Thymus (tissue), 14 donors: ENCODE data around the gene TCTN1. TPM values are rescaled to one million over a fixed set of nuclear protein-coding genes. Genes with fewer than 3 reads are reported as not detected.
"Not testable (repeated sequence)": the region's sequence is repeated elsewhere in the genome, so short reads cannot be mapped to it uniquely, and the experiment has no call there.

Experiments
- DNase-seq, 9 donors: peaks; one replicate each; pipeline ENCODE4 v3.0.0-alpha.2; 2013; ENCODE audit warnings: low spot score in 9 of 9, low read depth in 6 of 9, missing footprints in 1 of 9
- H3K27ac ChIP-seq, 2 donors: one replicate each; pipeline ENCODE4 v1.5.1; 2013; ENCODE audit warnings: control low read depth in 1 of 2, low read depth in 1 of 2, low read length in 1 of 2, mild to moderate bottlenecking in 1 of 2, moderate library complexity in 1 of 2
- H3K27me3 ChIP-seq, 2 donors: one replicate each; pipeline ENCODE4 v1.5.1; 2013; ENCODE audit warnings: low read length in 1 of 2; ENCODE audit not compliant: control insufficient read depth in 2 of 2, insufficient read depth in 1 of 2
- H3K36me3 ChIP-seq, 2 donors: one replicate each; pipeline ENCODE4 v1.5.1; 2013; ENCODE audit warnings: low read length in 1 of 2, mild to moderate bottlenecking in 1 of 2, moderate library complexity in 1 of 2; ENCODE audit not compliant: control insufficient read depth in 2 of 2, insufficient read depth in 2 of 2
- H3K4me1 ChIP-seq, 2 donors: one replicate each; pipeline ENCODE4 v1.5.1; 2013; ENCODE audit warnings: low read length in 2 of 2; ENCODE audit not compliant: control insufficient read depth in 2 of 2, insufficient read depth in 2 of 2
- H3K4me3 ChIP-seq, 2 donors: one replicate each; pipeline ENCODE4 v1.5.1; 2013; ENCODE audit warnings: low read length in 2 of 2, control low read depth in 1 of 2, mild to moderate bottlenecking in 1 of 2
- H3K9me3 ChIP-seq, 2 donors: one replicate each; pipeline ENCODE4 v1.5.1; 2013; ENCODE audit warnings: low read length in 1 of 2, mild to moderate bottlenecking in 1 of 2; ENCODE audit not compliant: control insufficient read depth in 2 of 2, insufficient read depth in 1 of 2
- WGBS: extraction: QIAGEN DNeasy Blood & Tissue Kit; methylation state at CpG from one replicate; pipeline ENCODE4 v1.1.7; 2013; 5-methylcytosine and 5-hydroxymethylcytosine counted together
- long read RNA-seq, 10 donors: transcript quantifications; one replicate each; lab custom pipeline, GENCODE V29; 2026
- polyA plus RNA-seq: library from polyadenylated mRNA; stranded (reverse); fragments of 200-250 nt; gene quantifications from one replicate; pipeline ENCODE4 v1.2.3, GENCODE V29; 2013
- total RNA-seq: library from RNA; stranded (reverse); fragments of 120-200 nt; gene quantifications from one replicate; pipeline ENCODE4 v1.2.4, GENCODE V29; 2013
- donor health status: healthy.

The TCTN1 gene
- total RNA-seq (11.6 TPM), polyA plus RNA-seq (17.9 TPM)
- long read RNA-seq, donor 1, partial matches to known transcripts, result 0 of 1 reads
- long read RNA-seq, donor 1, other reads (novel, unspliced or antisense), result 0 of 1 reads
- long read RNA-seq, donor 2, result 0 reads
- long read RNA-seq, donor 3, full-length matches to known transcripts, result 4 of 4 reads
- long read RNA-seq, donor 3, partial matches to known transcripts, result 0 of 4 reads
- long read RNA-seq, donor 3, other reads (novel, unspliced or antisense), result 0 of 4 reads
- long read RNA-seq, donor 4, result 0 reads
- long read RNA-seq, donor 5, partial matches to known transcripts, result 0 of 4 reads
- long read RNA-seq, donor 5, other reads (novel, unspliced or antisense), result 0 of 4 reads
- long read RNA-seq, donor 6, partial matches to known transcripts, result 0 of 2 reads
- long read RNA-seq, donor 6, other reads (novel, unspliced or antisense), result 0 of 2 reads
- long read RNA-seq, donor 7, full-length matches to known transcripts, result 2 of 2 reads
- long read RNA-seq, donor 7, partial matches to known transcripts, result 0 of 2 reads
- long read RNA-seq, donor 7, other reads (novel, unspliced or antisense), result 0 of 2 reads
- long read RNA-seq, donor 8, partial matches to known transcripts, result 0 of 2 reads
- long read RNA-seq, donor 8, other reads (novel, unspliced or antisense), result 0 of 2 reads
- long read RNA-seq, donor 9, partial matches to known transcripts, result 0 of 2 reads
- long read RNA-seq, donor 9, other reads (novel, unspliced or antisense), result 0 of 2 reads
- long read RNA-seq, donor 10, partial matches to known transcripts, result 0 of 2 reads
- long read RNA-seq, donor 10, other reads (novel, unspliced or antisense), result 0 of 2 reads

DNA sequence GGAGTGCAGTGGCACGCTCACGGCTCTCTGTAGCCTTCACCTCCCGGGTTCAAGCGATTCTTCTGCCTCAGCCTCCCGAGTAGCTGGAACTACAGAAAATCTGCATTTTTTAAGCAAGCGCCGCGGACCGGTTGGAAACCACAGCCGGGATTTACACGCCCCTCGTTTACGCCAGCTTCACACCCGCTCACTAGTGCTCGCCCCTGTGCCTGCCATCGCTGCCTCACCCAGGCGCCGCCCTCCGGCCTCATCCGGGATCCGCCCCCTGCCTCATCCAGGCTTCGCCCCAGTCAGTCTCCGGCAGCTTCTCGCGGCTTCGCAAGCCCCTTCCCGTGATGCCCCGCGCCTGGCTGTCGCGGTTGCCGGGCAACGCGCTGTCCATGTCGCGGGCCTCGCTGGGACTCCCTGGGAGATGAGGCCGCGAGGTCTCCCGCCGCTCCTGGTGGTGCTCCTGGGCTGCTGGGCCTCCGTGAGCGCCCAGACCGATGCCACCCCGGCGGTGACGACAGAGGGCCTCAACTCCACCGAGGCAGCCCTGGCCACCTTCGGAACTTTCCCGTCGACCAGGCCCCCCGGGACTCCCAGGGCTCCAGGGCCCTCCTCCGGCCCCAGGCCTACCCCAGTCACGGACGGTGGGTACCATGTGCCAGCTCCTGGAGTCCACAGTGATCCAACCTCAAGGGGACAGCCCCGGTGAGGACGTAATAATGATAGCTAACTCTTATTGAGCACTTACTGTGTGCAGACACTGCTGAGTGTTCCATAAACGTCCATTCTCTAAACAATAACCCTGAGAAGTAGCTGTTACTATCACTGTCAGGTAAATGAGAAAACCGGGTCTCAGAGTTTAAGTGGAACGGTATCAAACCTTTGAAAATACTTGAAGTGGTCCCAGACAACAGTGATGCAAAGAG is at the start of gene TCTN1:
TCTN1 (plus strand) TSS at position 359 of the 914 bp plus-strand sequence; CDS start at position 413, 54 bp downstream.
- peaks cover 0 to 5% of the 10 kb centered on the region in 2 donors for H3K36me3 ChIP-seq
- peaks cover 6 to 9% of the 10 kb centered on the region in 2 donors for H3K4me1 ChIP-seq
- no peaks in the 10 kb centered on the region for H3K9me3 ChIP-seq
- peak within 1 kb of the TSS; percentile 83 to 86 for H3K27ac ChIP-seq
- H3K27me3 ChIP-seq, result no peaks in the 10 kb centered on the region
- peak; percentile 86 to 97 (median 93) for DNase-seq
- H3K4me3 ChIP-seq, result peak within 1 kb of the TSS; percentile 76 to 86
- 5% methylated on average over 60 of the region's 60 CpGs for WGBS

DNA sequence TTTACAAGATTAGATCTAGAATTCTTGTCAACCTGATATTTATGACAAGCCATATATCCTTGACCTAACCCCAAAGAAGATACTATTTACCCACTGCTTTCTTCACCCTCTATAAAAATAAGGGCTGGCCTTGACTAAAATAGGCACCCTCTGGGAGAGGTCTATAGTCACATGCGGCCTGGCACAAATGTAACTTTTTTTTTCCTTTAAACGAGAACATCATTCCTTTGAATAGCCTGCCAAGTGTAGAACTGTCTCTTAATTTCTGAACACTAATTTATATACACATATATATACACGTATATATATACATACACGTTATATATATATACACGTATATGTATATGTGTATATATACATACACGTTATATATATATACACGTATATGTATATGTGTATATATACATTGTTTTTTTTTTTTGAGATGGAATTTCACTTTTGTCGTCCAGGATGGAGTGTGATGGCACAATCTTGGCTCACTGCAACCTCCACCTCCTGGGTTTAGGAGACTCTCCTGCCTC is 49.4 kb upstream of the TCTN1 start:
- 93% methylated on average over 8 of the region's 8 CpGs for WGBS
- H3K27ac ChIP-seq, result no peak overlapping the region
- DNase-seq, result no peak

DNA sequence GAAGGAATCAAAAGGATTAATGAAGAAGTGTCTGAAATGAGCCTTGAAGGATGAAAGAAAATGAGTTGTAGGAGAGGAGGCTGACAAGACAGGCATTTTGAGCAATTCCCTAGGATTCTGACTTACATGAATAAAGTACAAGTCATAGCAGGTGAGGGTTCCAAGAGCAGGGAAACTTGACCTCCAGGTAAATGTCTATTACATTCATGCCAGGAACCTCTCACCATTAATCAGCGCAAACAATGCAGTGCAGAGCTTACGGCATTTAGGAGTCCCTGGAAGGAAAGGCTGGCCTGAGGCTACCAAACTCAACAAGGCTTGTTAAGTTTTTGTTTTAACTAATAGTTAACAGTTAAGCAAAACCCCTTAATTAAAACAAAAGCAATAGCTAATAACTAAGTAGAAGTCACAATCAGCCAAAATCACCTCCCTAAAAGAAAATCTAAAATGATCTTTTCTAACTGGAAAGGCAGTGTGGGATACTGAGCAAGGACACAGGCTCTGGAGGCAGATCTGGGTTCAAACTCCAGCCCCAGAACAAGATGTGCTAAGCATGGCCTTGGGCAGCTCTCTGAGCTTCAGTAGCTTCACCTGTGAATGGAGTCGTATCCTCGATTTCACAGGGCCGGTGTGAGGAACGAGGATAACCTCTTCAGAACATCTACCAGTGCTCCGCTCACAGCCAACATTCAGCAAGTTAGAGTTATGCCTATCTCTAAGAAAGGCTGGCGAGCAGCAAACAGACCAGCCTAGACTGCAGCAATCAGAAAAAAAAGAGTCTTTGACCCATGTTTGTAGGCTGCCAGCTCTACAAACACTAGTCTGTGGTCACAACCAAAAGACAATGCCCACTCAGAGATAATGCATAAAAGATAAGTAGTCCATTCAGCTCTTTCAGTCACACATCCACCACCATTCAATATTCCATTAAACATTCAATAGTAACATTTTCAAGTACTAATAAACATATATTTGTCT is 47.7 kb upstream of the TCTN1 start:
- H3K4me1 ChIP-seq, result peaks cover 0 to 13% of the 10 kb centered on the region in 2 donors
- H3K27ac ChIP-seq, result no peak overlapping the region
- H3K9me3 ChIP-seq, result peaks cover 0 to 5% of the 10 kb centered on the region in 2 donors
- 95% methylated on average over 8 of the region's 8 CpGs for WGBS
- DNase-seq, result no peak
- H3K36me3 ChIP-seq, result no peaks in the 10 kb centered on the region
- H3K27me3 ChIP-seq, result no peaks in the 10 kb centered on the region
- H3K4me3 ChIP-seq, result no peak overlapping the region

More for the DNA sequence above, 49.4 kb upstream of the TCTN1 start:
- Histone ChIP-seq H3K36me3 (no peaks in the 10 kb centered on the region), H3K9me3 (peaks cover 0 to 5% of the 10 kb centered on the region in 2 donors), H3K4me1 (peaks cover 0 to 13% of the 10 kb centered on the region in 2 donors), H3K4me3 (no peak overlapping the region), H3K27me3 (no peaks in the 10 kb centered on the region)

DNA sequence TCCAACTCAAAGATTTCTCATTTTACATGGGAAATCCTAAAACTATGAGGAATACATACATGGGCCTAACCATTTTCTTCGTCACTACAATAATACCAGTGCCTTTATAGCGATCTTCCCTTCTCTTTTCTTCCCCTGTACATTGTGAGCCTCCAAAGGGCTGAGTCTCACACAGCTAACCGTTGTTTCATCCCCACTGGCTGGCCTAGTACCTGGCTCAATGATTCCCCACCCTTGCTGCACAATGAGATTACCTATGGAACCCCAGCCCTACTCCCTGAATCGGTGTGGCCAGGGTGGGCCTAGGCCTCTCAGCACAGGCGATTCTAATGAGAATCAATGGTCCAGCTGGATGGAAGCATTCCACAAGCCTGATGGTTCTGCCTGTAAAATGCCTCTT is 46.9 kb upstream of the TCTN1 start:
- no peak overlapping the region for H3K27ac ChIP-seq
- no peak for DNase-seq
- WGBS, result 98% methylated on average over 5 of the region's 5 CpGs
- no peak overlapping the region for H3K4me3 ChIP-seq
- H3K9me3 ChIP-seq, result peaks cover 0 to 6% of the 10 kb centered on the region in 2 donors
- H3K36me3 ChIP-seq, result no peaks in the 10 kb centered on the region
- H3K27me3 ChIP-seq, result no peaks in the 10 kb centered on the region
- peaks cover 0 to 7% of the 10 kb centered on the region in 2 donors for H3K4me1 ChIP-seq

DNA sequence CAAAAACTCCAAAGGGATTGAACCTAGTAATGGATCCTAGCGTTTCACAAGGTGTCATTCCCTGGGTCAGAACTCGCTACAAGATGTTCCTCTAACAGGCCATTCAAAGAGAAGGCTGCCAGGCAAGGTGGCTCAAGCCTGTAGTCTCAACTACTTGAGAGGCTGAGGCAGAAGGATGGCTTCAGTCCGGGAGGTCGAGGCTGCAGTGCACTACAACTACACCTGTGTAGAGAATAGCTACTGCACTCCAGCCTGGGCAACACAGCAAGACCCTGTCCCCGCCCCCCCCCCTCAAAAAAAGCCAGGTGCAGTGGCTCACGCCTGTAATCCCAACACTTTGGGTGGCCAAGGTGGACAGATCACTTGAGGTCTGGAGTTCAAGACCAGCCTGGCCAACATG is 45.2 kb upstream of the TCTN1 start:
- DNase-seq, result no peak

DNA sequence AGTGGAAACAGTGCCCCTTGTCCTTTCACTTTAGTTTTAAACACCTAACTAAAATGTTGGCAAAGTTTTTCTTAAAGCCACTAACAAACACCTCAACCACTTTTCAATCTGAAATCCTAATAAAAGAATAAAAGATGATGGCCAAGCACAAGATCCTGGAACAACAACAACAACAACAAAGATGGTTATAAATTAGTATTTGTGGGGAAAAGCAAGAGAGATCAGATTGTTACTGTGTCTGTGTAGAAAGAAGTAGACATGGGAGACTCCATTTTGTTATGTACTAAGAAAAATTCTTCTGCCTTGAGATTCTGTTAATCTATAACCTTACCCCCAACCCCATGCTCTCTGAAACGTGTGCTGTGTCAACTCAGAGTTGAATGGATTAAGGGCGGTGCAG is 44.1 kb upstream of the TCTN1 start:
- WGBS, result no CpG with 5 or more reads among the region's 2 CpGs

More for the DNA sequence above, 45.2 kb upstream of the TCTN1 start:
- Histone ChIP-seq H3K27ac (no peak overlapping the region), H3K36me3 (no peaks in the 10 kb centered on the region), H3K9me3 (peaks cover 0 to 14% of the 10 kb centered on the region in 2 donors), H3K4me3 (no peak overlapping the region), H3K27me3 (no peaks in the 10 kb centered on the region), H3K4me1 (no peaks in the 10 kb centered on the region)
- 98% methylated on average over 6 of the region's 6 CpGs for WGBS

DNA sequence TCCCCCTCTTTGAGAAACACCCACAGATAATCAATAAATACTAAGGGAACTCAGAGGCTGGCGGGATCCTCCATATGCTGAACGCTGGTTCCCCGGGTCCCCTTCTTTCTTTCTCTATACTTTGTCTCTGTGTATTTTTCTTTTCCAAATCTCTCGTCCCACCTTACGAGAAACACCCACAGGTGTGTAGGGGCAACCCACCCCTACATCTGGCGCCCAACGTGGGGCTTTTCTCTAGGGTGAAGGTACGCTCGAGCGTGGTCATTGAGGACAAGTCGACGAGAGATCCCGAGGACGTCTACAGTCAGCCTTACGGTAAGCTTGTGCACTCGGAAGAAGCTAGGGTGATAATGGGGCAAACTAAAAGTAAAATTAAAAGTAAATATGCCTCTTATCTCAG is 43.1 kb upstream of the TCTN1 start:
- H3K27ac ChIP-seq, H3K27me3 ChIP-seq, H3K4me3 ChIP-seq, DNase-seq, H3K4me1 ChIP-seq, H3K36me3 ChIP-seq: not testable (repeated sequence)
- H3K9me3 ChIP-seq, result peaks cover 0 to 14% of the 10 kb centered on the region in 2 donors
- WGBS, result 98% methylated on average over 16 of the region's 16 CpGs

More for the DNA sequence above, 44.1 kb upstream of the TCTN1 start:
- not testable (repeated sequence) for DNase-seq, H3K27ac ChIP-seq, H3K27me3 ChIP-seq, H3K4me1 ChIP-seq, H3K36me3 ChIP-seq, H3K4me3 ChIP-seq
- peaks cover 0 to 14% of the 10 kb centered on the region in 2 donors for H3K9me3 ChIP-seq
